ENCODE data around the gene UVSSA.

DNA sequence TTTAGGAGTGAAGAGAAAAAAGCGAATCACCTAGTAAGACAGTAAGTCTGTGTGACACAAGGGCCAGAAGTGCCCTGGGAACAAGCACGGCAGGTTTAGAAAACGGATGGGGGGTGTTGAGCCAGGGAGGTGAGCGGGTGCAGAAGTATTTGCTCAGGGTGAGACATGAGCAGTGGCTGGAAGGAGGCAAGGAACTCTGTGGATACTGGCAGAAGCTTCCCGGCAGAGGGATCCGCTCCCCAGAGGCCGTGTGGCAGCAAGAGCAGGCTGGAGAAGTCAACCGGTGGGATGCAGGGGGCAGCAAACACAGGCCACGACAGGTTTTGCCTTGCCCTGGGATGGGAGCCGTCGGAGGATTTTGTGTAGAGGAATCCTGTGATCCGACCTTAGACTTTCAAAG lies 2.3 kb upstream of the UVSSA start:
- TF ChIP-seq, protein P1, sequence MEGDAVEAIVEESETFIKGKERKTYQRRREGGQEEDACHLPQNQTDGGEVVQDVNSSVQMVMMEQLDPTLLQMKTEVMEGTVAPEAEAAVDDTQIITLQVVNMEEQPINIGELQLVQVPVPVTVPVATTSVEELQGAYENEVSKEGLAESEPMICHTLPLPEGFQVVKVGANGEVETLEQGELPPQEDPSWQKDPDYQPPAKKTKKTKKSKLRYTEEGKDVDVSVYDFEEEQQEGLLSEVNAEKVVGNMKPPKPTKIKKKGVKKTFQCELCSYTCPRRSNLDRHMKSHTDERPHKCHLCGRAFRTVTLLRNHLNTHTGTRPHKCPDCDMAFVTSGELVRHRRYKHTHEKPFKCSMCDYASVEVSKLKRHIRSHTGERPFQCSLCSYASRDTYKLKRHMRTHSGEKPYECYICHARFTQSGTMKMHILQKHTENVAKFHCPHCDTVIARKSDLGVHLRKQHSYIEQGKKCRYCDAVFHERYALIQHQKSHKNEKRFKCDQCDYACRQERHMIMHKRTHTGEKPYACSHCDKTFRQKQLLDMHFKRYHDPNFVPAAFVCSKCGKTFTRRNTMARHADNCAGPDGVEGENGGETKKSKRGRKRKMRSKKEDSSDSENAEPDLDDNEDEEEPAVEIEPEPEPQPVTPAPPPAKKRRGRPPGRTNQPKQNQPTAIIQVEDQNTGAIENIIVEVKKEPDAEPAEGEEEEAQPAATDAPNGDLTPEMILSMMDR (IDR thresholded peaks at IDR 0.05): no peak
- TF ChIP-seq YY1 (IDR thresholded peaks at IDR 0.05; ENCODE audit: low read depth) (no peak), EP300 (IDR thresholded peaks at IDR 0.05; ENCODE audit: borderline replicate concordance in 1 of 2, low read depth in 1 of 2, low read length in 1 of 2) (no peak), GATA2 (CRISPR knock-in tag; IDR thresholded peaks at IDR 0.05) (no peak), RFX5 (IDR thresholded peaks at IDR 0.05; ENCODE audit: low read length) (no peak), POLR2AphosphoS5 (IDR thresholded peaks at IDR 0.05; ENCODE audit: low read depth, low read length) (no peak), GABPA (IDR thresholded peaks at IDR 0.05; ENCODE audit: low read depth) (no peak)
- TF ChIP-seq, protein P2, sequence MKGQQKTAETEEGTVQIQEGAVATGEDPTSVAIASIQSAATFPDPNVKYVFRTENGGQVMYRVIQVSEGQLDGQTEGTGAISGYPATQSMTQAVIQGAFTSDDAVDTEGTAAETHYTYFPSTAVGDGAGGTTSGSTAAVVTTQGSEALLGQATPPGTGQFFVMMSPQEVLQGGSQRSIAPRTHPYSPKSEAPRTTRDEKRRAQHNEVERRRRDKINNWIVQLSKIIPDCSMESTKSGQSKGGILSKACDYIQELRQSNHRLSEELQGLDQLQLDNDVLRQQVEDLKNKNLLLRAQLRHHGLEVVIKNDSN (IDR thresholded peaks at IDR 0.05; ENCODE audit: borderline replicate concordance, low read depth): no peak
- TF ChIP-seq, protein P3, sequence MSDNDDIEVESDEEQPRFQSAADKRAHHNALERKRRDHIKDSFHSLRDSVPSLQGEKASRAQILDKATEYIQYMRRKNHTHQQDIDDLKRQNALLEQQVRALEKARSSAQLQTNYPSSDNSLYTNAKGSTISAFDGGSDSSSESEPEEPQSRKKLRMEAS (IDR thresholded peaks at IDR 0.05; ENCODE audit: low read depth): no peak

All from SK-N-SH (cell line).